Activated T-helper 1 cell treated with anti-CD3 and anti-CD28 coated beads, Interleukin-2, amount 50 U/mL, for 16 hours (primary cell): ENCODE measurements around the gene LCNL1.
"Not testable (repeated sequence)": the region's sequence is repeated elsewhere in the genome, so short reads cannot be mapped to it uniquely, and the experiment has no call there.

Source experiments
- DNase-seq, 2 donors: peaks; one replicate each; pipeline ENCODE4 v3.0.0-alpha.2; 2020; ENCODE audit warnings: low read depth in 1 of 2, low spot score in 1 of 2

Gene LCNL1

GRCh38 chr9:137021979-137022661 is 39.3 kb downstream of the LCNL1 start:
- peak; percentile 32 to 63 for DNase-seq

- no peak for DNase-seq
Observed at GRCh38 chr9:137022662-137023008, 39.8 kb downstream of the LCNL1 start.

- no peak for DNase-seq
Observed at GRCh38 chr9:137023157-137023556, 40.4 kb downstream of the LCNL1 start.

- DNase-seq, result no peak
Observed at GRCh38 chr9:137023583-137023991, 40.8 kb downstream of the LCNL1 start.

- DNase-seq, result no peak
Observed at GRCh38 chr9:137025517-137025966, 42.7 kb downstream of the LCNL1 start.

GRCh38 chr9:137026384-137026783 is 43.6 kb downstream of the LCNL1 start:
- DNase-seq, result no peak

- no peak for DNase-seq
Observed at GRCh38 chr9:137026828-137027227, 44.0 kb downstream of the LCNL1 start.

GRCh38 chr9:137027369-137028262 is 44.8 kb downstream of the LCNL1 start, which contains the start of gene ABCA2:
Gene ABCA2, minus strand, starts transcription at chr9:137028237. Its CDS starts 97 bp downstream, at chr9:137028140.
- DNase-seq, result no peak

GRCh38 chr9:137028263-137029057 is 45.7 kb downstream of the LCNL1 start:
- peak; percentile 27 to 65 for DNase-seq

GRCh38 chr9:137029058-137029936 is 46.5 kb downstream of the LCNL1 start:
- peak; percentile 50 to 55 for DNase-seq

- DNase-seq, result no peak
Observed at GRCh38 chr9:137030006-137030405, 47.2 kb downstream of the LCNL1 start.

- DNase-seq, result no peak
Observed at GRCh38 chr9:137030538-137031527, 48.0 kb downstream of the LCNL1 start.

- DNase-seq, result no peak
Observed at GRCh38 chr9:137031904-137032640, 49.3 kb downstream of the LCNL1 start, which contains the start of gene FUT7. Gene FUT7, minus strand, starts transcription at chr9:137032088. Its CDS starts 97 bp downstream, at chr9:137031991.

GRCh38 chr9:137032858-137033257 is 50.1 kb downstream of the LCNL1 start:
- no peak for DNase-seq

- DNase-seq, result not testable (repeated sequence)
Observed at GRCh38 chr9:137033481-137033880, 50.7 kb downstream of the LCNL1 start.

- DNase-seq, result no peak
Observed at GRCh38 chr9:137034039-137034708, 51.4 kb downstream of the LCNL1 start.

- DNase-seq, result peak; percentile 75 to 79
Observed at GRCh38 chr9:137034709-137035506, 52.1 kb downstream of the LCNL1 start.
